Measurements from ENCODE around the gene CYP2B6. TPM values are rescaled to one million over a fixed set of nuclear protein-coding genes. Genes with fewer than 3 reads are reported as not detected.
"Not testable (repeated sequence)": the region's sequence is repeated elsewhere in the genome, so short reads cannot be mapped to it uniquely, and the experiment has no call there.

Gene CYP2B6
- total RNA-seq: not detected
- long read RNA-seq, donor 1: 0 reads
- long read RNA-seq, donor 2: 0 reads

DNA sequence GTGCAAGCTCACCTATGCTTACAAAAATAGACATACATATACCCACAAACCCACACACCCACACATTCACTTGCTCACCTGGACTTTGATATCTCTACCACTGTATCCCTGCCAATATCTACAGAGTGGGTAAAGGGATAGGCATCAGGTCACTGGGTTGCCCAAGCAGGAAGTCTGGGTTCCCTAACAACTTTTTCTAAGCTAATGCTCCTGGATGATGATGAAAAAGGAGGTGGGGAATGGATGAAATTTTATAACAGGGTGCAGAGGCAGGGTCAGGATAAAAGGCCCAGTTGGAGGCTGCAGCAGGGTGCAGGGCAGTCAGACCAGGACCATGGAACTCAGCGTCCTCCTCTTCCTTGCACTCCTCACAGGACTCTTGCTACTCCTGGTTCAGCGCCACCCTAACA lies at the start of gene CYP2B6:
Gene CYP2B6, plus strand, starts transcription at position 311 of the 410 bp plus-strand sequence. Its CDS starts 24 bp downstream, at position 335.
- DNase-seq (ENCODE audit: low spot score): no peak
- intact Hi-C loops (cut with DNase I): no loop called here

DNA sequence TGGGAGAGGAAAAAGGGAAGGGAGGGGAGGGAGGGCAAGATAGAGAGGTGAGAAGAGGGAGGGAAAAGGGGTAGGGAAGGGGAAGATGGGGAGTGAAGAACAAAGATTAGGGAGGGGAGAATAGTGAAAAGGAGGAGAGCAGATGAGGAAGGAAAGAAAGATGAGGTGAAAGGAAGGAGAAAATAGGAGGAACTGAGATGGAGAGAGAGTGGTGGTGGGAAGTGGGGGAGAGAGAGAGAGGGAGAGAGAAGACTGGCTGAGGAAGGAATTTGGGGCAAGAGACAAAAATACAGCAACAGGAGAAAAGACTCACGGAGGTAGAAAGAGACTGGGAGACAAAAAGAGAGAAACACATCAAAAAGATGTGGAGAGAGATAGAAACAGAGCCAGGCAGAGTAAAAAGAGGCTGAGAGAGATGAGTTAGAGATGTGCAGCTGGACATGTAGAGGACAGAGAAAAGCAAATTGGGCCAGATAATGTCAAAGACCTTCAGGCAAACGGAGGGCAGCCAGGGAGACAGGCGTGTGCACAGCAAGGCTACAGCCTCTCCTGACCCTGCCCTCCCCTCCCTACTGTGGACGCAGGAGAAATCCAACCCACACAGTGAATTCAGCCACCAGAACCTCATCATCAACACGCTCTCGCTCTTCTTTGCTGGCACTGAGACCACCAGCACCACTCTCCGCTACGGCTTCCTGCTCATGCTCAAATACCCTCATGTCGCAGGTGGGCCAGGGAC lies 49.4 kb upstream of the CYP2B6 start:
- intact Hi-C loops (cut with DNase I): no loop called here
- no peak for DNase-seq (ENCODE audit: low spot score)

DNA sequence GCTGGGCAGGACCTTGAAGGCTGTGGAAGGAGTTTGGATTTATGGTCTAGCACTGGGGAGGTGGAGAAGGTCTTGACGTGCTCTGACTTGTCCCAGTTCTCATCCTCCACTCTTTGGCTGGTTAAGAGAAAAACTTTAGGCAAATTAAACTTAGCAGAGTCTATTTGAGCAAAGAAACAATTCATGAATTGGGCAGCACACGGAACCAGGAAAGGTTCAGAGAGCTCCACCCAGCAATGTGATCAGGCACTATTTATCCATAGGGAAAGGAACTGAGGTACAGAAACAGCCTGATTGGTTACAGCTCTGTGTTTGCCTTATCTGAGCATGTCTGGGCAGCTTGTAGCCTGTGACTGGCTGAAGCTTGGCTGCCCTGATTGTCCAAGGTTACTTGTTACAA lies 45.4 kb upstream of the CYP2B6 start:
- DNase-seq (ENCODE audit: low spot score): no peak
- intact Hi-C loops (cut with DNase I): no loop called here

DNA sequence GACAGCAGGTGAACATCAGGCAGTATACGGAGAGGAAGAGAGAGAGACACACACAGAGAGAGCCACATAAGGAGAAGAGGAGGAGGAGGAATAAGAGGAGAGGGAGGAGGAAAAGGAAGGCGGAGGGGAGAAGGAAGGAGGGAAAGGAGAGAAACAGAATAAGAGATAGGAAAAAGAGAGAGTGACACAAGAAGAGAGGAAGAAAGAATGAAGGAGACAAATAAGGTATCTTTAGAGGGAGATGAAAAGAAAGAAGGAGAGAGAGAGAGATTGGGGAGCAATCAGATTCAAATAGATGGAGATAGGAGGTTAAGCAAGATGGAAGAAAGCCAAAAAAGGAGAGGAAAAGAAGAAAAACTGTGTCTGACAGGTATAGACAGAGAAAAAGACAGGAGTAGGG lies 44.0 kb upstream of the CYP2B6 start:
- intact Hi-C loops (cut with DNase I): no loop called here

DNA sequence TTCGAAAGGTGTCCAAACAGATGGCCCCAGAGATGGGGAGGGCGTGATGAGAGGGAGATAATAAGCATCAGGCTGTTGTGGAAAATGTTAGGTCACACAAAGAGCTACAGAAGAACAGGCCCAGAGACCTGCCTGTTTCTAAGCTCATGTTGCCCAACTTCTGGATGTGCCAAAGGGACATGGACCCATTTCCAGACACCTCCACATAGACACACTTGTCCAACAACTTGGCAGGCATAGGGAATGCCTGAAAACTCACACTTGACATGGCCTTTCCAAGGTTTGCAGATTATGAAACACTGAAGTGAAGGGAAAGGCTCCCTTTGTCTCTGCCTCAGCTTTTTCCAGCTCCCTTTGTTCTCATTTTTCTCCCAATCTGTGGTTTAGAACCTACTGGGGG lies 43.5 kb upstream of the CYP2B6 start:
- DNase-seq (ENCODE audit: low spot score): no peak
- intact Hi-C loops (cut with DNase I): no loop called here

More for the DNA sequence above, 44.0 kb upstream of the CYP2B6 start:
- no peak for DNase-seq (ENCODE audit: low spot score)

DNA sequence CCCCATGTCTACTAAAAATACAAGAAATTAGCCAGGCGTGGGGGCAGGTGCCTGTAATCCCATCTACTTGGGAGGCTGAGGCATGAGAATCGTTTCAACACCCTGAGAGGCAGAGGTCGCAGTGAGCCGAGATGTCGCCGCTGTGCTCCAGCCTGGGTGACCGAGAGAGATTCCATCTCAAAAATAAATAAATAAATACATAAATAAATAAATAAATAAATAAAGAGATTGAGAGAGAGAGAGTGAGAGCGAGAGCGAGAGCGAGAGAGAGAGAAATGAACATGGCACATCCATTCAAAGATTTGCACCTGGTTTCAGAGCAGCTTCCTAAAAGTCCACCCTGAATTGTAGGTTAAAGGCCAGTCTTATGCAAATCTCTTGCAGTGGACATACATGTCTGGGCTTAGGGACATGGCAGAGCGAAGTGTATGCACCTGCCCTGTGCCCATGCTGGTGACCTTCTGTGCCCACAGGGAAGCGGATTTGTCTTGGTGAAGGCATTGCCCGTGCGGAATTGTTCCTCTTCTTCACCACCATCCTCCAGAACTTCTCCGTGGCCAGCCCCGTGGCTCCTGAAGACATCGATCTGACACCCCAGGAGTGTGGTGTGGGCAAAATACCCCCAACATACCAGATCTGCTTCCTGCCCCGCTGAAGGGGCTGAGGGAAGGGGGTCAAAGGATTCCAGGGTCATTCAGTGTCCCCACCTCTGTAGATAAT lies 42.3 kb upstream of the CYP2B6 start:
- intact Hi-C loops (cut with DNase I): no loop called here
- DNase-seq (ENCODE audit: low spot score): no peak

DNA sequence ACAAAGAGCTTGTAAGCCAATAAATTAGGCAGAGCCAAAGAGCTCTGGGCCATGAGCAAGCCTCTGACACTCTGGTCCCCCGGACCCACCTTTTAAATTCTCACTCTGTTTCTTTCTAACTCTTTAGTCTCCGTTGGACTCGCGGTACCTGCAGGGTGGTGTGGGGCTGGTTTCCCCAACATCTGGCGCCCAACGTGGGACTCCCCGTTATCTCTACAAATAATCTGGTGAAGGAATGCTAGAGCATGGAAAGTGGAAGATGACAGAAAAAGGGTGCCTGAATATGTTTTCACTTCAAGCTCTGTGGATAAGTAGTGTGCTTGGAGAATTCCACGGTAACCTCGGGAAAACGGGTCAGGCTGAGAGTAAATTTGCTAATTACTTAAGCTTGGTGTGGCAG lies 36.5 kb upstream of the CYP2B6 start:
- intact Hi-C loops (cut with DNase I): no loop called here
- DNase-seq (ENCODE audit: low spot score): no peak

DNA sequence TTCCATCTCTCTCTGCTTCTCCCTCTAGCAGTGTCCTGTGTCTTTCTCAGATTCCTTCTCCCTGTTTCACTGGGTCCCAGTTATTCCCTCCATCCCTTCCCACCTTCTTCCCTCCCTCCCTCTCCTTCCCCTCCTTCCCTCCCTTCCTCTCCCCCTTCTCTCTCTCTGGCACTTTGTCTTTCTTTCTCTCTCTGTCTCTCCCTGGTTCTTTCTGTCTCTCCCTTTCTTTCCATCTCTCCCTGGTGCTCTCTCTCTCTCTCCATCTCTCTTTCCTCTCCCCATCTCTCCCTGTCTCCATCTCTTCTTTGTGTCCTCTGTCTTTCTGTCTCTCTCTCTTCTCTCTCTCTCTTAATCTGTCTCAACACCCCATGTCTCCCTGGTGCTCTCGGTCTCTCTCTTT lies 31.7 kb upstream of the CYP2B6 start:
- no peak for DNase-seq (ENCODE audit: low spot score)
- intact Hi-C loops (cut with DNase I): no loop called here

- DNase-seq (ENCODE audit: low spot score): no peak
- intact Hi-C loops (cut with DNase I): no loop called here
Observed at GRCh38 chr19:40960062-40960685, 30.9 kb upstream of the CYP2B6 start.

DNA sequence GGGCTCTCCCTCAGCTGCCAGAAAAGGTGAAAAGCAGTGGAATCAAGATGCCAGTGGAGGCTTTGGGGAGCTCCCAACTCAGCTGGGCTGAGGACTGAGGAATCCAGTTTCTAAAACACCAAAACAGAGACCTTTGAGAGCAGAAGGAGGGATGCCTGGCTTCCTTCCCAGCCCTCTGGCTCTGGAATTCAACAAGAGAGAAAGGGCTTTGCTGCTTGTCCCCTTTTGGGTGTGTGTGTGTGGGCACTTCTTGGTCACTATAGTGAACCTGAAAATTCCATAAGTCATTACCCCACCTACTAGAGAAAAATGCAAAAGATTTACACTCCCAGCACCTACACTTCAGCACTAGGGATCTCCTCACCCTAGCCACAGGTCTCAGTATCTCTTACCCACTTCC lies 30.3 kb upstream of the CYP2B6 start:
- intact Hi-C loops (cut with DNase I): no loop called here

DNA sequence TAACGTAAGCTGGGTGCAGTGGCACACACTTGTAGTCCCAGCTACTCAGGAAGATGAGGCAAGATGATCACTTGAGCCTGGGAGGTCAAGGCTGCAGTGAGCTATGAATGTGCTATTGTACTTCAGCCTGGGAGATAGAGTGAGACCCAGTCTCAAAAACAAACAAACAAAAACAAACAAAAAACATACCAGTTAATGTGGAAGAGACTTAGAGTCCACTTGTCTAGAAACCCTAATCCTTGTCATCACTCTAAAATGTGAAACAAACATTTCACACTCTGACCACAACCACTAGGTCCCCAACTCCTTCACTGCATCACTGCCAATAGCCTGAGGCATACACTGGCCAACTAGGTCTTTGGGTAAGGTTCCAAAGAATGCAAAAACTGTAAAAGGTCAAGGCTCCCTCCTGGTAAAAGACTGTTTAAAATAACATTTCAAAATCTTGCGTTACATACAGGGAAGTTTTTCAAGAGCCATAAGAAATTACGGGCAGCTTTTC lies 28.6 kb upstream of the CYP2B6 start:
- DNase-seq (ENCODE audit: low spot score): no peak
- intact Hi-C loops (cut with DNase I): no loop called here

More for the DNA sequence above, 30.3 kb upstream of the CYP2B6 start:
- no peak for DNase-seq (ENCODE audit: low spot score)

GRCh38 chr19:40964361-40964760 lies 26.7 kb upstream of the CYP2B6 start:
- DNase-seq (ENCODE audit: low spot score); intact Hi-C loops (cut with DNase I): not testable (repeated sequence)

GRCh38 chr19:40965351-40965750 lies 25.7 kb upstream of the CYP2B6 start:
- intact Hi-C loops (cut with DNase I); DNase-seq (ENCODE audit: low spot score): not testable (repeated sequence)

DNA sequence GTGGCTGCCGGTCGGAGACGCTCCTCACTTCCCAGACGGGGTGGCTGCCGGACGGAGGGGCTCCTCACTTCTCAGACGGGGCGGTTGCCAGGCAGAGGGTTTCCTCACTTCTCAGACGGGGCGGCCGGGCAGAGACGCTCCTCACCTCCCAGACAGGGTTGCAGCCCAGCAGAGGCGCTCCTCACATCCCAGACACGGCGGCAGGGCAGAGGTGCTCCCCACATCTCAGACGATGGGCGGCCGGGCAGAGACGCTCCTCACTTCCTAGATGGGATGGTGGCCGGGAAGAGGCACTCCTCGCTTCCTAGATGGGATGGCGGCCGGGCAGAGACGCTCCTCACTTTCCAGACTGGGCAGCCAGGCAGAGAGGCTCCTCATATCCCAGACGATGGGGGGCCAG lies 24.5 kb upstream of the CYP2B6 start:
- DNase-seq (ENCODE audit: low spot score); intact Hi-C loops (cut with DNase I): not testable (repeated sequence)

DNA sequence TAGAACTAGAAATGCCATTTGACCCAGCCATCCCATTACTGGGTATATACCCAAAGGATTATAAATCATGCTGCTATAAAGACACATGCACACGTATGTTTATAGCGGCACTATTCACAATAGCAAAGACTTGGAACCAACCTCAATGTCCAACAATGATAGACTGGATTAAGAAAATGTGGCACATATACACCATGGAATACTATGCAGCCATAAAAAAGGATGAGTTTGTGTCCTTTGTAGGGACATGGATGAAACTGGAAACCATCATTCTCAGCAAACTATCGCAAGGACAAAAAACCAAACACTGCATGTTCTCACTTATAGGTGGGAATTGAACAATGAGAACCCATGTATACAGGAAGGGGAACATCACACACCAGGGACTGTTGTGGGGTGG lies 23.0 kb upstream of the CYP2B6 start:
- intact Hi-C loops (cut with DNase I): not testable (repeated sequence)

GRCh38 chr19:40969721-40970120 lies 21.4 kb upstream of the CYP2B6 start:
- not testable (repeated sequence) for DNase-seq (ENCODE audit: low spot score)
- intact Hi-C loops (cut with DNase I): loop anchor here in 1 of 2 donors (5.0 kb wide), 2 partner anchors 173 to 202 kb away; no protein-coding TSS in a partner anchor

More for the DNA sequence above, 23.0 kb upstream of the CYP2B6 start:
- not testable (repeated sequence) for DNase-seq (ENCODE audit: low spot score)

DNA sequence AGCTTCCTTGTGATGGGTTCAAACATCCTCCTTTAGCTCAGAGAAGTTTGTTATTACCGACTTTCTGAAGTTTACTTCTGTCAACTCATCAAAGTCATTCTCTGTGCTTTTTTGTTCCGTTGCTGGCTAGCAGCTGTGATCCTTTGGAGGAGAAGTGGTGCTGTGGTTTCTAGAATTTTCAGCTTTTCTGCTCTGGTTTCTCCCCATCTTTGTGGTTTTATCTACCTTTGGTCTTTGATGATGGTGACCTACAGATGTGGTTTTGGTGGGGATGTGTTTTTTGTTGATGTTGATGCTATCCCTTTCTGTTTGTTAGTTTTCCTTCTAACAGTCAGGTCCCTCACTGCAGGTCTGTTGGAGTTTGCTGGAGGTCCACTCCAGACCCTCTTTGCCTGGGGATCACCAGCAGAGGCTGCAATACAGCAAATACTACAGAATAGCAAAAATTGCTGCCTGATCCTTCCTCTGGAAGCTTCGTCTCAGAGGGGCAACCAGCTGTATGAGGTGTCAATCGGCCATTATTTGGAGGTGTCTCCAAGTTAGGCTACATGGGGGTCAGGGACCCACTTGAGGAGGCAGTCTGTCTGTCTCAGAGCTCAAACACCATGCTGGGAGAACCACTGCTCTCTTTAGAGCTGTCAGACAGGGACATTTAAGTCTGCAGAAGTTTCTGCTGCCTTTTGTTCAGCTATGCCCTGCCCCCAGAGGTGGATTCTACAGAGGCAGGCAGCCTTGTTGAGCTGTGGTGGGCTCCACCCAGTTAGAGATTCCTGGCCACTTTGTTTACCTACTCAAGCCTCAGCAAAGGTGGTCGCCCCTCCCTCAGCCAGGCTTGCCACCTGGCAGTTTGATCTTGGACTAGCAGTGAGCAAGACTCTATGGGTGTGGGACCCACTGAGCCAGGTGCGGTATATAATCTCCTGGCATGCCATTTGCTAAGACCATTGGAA lies 20.4 kb upstream of the CYP2B6 start:
- intact Hi-C loops (cut with DNase I): loop anchor here in 1 of 2 donors (5.0 kb wide), 2 partner anchors 172 to 203 kb away; no protein-coding TSS in a partner anchor
- not testable (repeated sequence) for DNase-seq (ENCODE audit: low spot score)

GRCh38 chr19:40974633-40975037 lies 16.4 kb upstream of the CYP2B6 start:
- no peak for DNase-seq (ENCODE audit: low spot score)
- intact Hi-C loops (cut with DNase I): loop anchor here in 1 of 2 donors (5.0 kb wide), 3 partner anchors 168 to 408 kb away; no protein-coding TSS in a partner anchor

GRCh38 chr19:40976134-40976533 lies 14.9 kb upstream of the CYP2B6 start:
- intact Hi-C loops (cut with DNase I): loop anchor here in 1 of 2 donors (5.0 kb wide), 1 partner anchor 406 kb away; no protein-coding TSS in a partner anchor
- DNase-seq (ENCODE audit: low spot score): no peak
